T-helper 1 cell treated with Interleukin-12 subunit alpha and Interleukin-12 subunit beta and Interleukin-4 antibody, amounts not matched to agents 30 μg/mL and 1 μg/mL, for 36 hours (primary cell): ENCODE measurements around the gene DYNC1H1.

Experiments
- H3K27ac Mint-ChIP-seq: one replicate; pipeline ENCODE4 v1.8.0; 2021; ENCODE audit warnings: mild to moderate bottlenecking, mixed read lengths
- H3K27me3 Mint-ChIP-seq: one replicate; pipeline ENCODE4 v1.8.0; 2021; ENCODE audit warnings: low read depth, mixed read lengths
- H3K36me3 Mint-ChIP-seq: one replicate; pipeline ENCODE4 v1.8.0; 2021; ENCODE audit warnings: low read depth, mixed read lengths
- H3K4me1 Mint-ChIP-seq: one replicate; pipeline ENCODE4 v1.8.0; 2021; ENCODE audit warnings: low read depth, mixed read lengths
- H3K4me3 Mint-ChIP-seq: one replicate; pipeline ENCODE4 v1.8.0; 2021; ENCODE audit warnings: mild to moderate bottlenecking, moderate library complexity, mixed read lengths
- H3K9me3 Mint-ChIP-seq: one replicate; pipeline ENCODE4 v1.8.0; 2021; ENCODE audit warnings: mixed read lengths

Gene DYNC1H1

GRCh38 chr14:102042699-102043098 lies 78.3 kb downstream of the DYNC1H1 start:
- no peak overlapping the region for H3K4me3 Mint-ChIP-seq
- H3K4me1 Mint-ChIP-seq: no peaks in the 10 kb centered on the region
- no peaks in the 10 kb centered on the region for H3K27me3 Mint-ChIP-seq
- H3K36me3 Mint-ChIP-seq: peaks cover 64% of the 10 kb centered on the region
- H3K27ac Mint-ChIP-seq: no peak overlapping the region
- H3K9me3 Mint-ChIP-seq: no peaks in the 10 kb centered on the region

GRCh38 chr14:102043251-102044025 lies 79.1 kb downstream of the DYNC1H1 start:
- Mint-ChIP-seq H3K4me3 (no peak overlapping the region), H3K36me3 (peaks cover 64% of the 10 kb centered on the region), H3K9me3 (no peaks in the 10 kb centered on the region), H3K27ac (no peak overlapping the region), H3K27me3 (no peaks in the 10 kb centered on the region), H3K4me1 (no peaks in the 10 kb centered on the region)

DNA sequence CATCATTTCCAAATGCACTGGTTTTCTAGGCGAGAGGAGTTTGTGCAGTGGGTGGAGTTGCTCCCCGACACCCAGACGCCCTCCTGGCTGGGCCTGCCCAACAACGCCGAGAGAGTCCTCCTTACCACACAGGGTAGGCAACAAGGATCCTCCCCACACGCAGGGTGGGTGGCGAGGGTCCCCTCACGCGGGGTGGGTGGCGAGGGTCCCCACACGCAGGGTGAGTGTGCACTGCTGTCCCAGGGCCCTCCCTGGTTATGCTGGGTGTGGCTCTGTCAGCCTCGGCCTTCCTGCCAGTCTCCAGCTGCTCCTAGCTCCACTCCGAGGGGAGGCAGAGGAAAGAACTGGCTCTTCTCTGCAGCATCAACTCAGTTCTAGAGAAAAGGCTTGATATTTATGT lies 80.2 kb downstream of the DYNC1H1 start:
- H3K4me3 Mint-ChIP-seq: no peak overlapping the region
- no peaks in the 10 kb centered on the region for H3K4me1 Mint-ChIP-seq
- no peaks in the 10 kb centered on the region for H3K9me3 Mint-ChIP-seq
- no peak overlapping the region for H3K27ac Mint-ChIP-seq
- peaks cover 54% of the 10 kb centered on the region for H3K36me3 Mint-ChIP-seq
- H3K27me3 Mint-ChIP-seq: no peaks in the 10 kb centered on the region

- H3K36me3 Mint-ChIP-seq: peaks cover 46% of the 10 kb centered on the region
- H3K27ac Mint-ChIP-seq: no peak overlapping the region
- no peaks in the 10 kb centered on the region for H3K4me1 Mint-ChIP-seq
- no peaks in the 10 kb centered on the region for H3K9me3 Mint-ChIP-seq
- no peaks in the 10 kb centered on the region for H3K27me3 Mint-ChIP-seq
- no peak overlapping the region for H3K4me3 Mint-ChIP-seq
Observed at GRCh38 chr14:102046337-102047278, 82.2 kb downstream of the DYNC1H1 start.

DNA sequence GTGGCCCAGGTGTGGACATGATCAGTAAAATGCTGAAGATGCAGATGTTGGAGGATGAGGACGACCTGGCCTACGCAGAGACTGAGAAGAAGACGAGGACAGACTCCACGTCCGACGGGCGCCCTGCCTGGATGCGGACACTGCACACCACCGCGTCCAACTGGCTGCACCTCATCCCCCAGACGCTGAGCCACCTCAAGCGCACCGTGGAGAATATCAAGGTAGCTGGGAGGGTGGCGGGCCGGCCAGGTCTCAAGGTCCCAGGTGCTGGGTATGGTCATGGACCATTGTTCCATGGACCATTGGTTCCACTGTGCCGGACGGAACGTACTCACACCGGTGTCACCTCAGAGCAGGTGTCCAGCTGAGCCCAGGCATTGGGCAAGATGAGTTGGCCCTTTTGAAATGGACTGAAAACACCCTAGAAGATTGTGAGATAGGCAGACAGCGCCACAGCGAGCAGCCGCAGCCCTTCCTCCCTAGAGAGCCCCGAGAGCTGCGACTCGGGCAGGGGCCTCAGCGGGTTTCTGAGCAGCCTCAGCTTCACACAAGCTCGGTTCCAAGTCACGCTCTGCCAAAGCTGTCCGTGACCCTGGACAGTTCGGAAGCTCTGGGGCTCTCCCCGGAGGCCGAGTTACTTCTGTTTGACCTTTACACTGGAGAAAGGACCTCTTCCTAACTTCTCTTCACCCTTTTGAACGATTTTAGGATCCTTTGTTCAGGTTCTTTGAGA lies 83.6 kb downstream of the DYNC1H1 start:
- H3K4me1 Mint-ChIP-seq: no peaks in the 10 kb centered on the region
- peaks cover 39% of the 10 kb centered on the region for H3K36me3 Mint-ChIP-seq
- H3K27me3 Mint-ChIP-seq: no peaks in the 10 kb centered on the region
- H3K9me3 Mint-ChIP-seq: no peaks in the 10 kb centered on the region
- H3K27ac Mint-ChIP-seq: no peak overlapping the region
- no peak overlapping the region for H3K4me3 Mint-ChIP-seq

DNA sequence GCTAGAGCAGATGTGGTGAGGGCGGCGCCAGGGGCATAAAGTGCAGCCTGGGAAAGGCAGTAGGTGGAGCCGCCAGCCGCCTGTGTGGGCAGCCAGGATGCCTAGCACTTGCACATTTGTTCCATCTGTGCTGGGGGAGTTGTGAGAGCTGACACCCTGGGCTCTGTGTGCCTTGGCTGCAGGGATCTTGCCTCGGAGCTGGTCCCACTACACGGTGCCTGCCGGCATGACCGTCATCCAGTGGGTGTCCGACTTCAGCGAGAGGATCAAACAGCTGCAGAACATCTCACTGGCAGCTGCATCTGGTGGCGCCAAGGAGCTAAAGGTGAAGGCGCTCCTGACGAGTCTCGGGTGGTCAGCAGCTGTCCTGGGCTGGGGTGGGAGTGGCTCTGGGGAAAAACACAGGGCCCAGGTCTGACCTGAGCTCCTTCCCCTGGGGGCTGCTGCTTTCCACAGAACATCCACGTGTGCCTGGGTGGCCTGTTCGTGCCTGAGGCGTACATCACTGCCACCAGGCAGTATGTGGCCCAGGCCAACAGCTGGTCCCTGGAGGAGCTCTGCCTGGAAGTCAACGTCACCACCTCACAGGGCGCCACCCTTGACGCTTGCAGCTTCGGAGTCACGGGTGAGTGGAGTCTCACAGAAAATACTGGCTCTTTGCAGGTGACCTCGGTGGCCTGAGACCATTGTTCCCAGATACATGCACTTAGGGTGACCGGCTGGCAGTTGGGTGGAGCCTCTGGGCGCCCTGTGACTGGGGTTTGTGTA lies 85.1 kb downstream of the DYNC1H1 start:
- peaks cover 25% of the 10 kb centered on the region for H3K36me3 Mint-ChIP-seq
- no peak overlapping the region for H3K27ac Mint-ChIP-seq
- no peak overlapping the region for H3K4me3 Mint-ChIP-seq
- H3K9me3 Mint-ChIP-seq: no peaks in the 10 kb centered on the region
- no peaks in the 10 kb centered on the region for H3K4me1 Mint-ChIP-seq
- no peaks in the 10 kb centered on the region for H3K27me3 Mint-ChIP-seq

DNA sequence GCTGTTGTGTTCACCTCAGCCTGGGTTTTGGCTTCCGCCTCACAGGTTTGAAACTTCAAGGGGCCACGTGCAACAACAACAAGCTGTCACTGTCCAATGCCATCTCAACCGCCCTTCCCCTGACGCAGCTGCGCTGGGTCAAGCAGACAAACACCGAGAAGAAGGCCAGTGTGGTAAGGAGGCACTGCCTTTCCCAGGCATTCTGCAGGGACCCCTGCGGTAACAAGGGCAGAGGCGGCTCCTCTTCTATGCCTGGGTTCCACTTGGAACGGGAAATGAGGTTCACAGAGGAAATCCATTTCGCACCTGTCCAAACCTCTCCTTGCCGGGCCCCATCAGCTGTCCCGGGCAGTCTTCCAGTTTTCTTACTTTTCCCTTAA lies 85.6 kb downstream of the DYNC1H1 start:
- Mint-ChIP-seq H3K9me3 (no peaks in the 10 kb centered on the region), H3K27ac (no peak overlapping the region), H3K36me3 (peaks cover 23% of the 10 kb centered on the region), H3K4me1 (no peaks in the 10 kb centered on the region), H3K27me3 (no peaks in the 10 kb centered on the region), H3K4me3 (no peak overlapping the region)

DNA sequence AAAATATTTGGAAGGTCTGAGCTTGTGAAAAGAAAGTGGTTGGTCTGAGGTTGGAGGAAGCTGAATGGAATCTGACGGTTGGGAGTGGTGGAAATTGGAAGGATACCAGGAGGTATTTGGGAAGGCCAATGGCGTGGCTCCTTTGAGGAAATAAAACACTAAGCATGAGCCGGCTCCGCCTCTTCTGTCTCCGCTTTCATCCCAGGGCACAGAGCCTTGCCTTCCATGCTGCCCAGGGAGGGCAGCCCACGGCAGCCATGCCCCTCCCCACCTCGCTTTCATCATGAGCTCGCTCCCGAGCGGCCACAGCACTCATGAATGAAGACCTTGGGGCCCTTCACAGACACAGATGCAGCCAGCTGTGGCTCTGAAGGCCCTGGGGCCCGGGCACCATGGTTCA lies 86.3 kb downstream of the DYNC1H1 start:
- Mint-ChIP-seq H3K4me3 (no peak overlapping the region), H3K9me3 (no peaks in the 10 kb centered on the region), H3K27me3 (no peaks in the 10 kb centered on the region), H3K36me3 (peaks cover 26% of the 10 kb centered on the region), H3K4me1 (no peaks in the 10 kb centered on the region), H3K27ac (no peak overlapping the region)

GRCh38 chr14:102052522-102052921 lies 88.1 kb downstream of the DYNC1H1 start:
- H3K4me1 Mint-ChIP-seq: no peaks in the 10 kb centered on the region

DNA sequence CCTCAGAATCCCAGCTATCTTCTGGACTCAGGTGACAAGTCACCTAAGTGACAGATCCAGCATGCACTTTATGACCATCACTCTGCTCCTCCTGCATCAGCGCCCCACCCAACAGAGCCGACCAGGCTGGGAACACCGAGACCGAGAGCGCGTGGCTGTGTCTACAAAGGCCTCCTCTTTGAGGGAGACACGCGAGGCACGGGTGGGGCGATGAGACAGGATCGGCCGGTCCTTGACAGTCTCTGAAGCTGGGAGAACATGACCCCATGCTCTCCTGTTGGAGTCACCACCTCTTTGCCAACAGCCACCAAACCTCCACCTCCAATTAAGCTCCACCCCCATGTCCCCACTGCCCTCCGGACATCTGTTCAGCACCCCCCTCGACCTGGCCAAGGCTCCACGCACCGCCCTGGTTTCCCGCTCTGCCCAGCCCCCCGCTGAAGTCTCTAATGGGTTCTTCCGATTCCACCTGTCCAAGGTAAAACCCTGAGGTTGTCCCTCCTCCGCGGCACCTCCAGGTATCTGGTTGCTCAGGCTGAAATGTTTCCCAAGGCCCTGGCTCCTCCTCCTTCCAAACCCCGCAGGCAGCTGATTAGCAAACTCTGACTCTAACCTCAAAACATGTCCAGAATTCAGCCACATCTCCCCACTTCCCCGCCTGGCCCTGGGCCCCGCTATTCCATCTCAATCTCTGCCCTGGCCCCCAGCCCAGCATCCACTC lies 91.0 kb downstream of the DYNC1H1 start:
- H3K4me1 Mint-ChIP-seq: peaks cover 2% of the 10 kb centered on the region
- no peaks in the 10 kb centered on the region for H3K27me3 Mint-ChIP-seq
- no peaks in the 10 kb centered on the region for H3K9me3 Mint-ChIP-seq
- H3K36me3 Mint-ChIP-seq: peaks cover 18% of the 10 kb centered on the region
- peak overlapping the region; percentile 6 for H3K27ac Mint-ChIP-seq
- H3K4me3 Mint-ChIP-seq: no peak overlapping the region

More at GRCh38 chr14:102052522-102052921, 88.1 kb downstream of the DYNC1H1 start:
- Mint-ChIP-seq H3K4me3 (no peak overlapping the region), H3K9me3 (no peaks in the 10 kb centered on the region), H3K36me3 (peaks cover 28% of the 10 kb centered on the region), H3K27me3 (no peaks in the 10 kb centered on the region), H3K27ac (no peak overlapping the region)

DNA sequence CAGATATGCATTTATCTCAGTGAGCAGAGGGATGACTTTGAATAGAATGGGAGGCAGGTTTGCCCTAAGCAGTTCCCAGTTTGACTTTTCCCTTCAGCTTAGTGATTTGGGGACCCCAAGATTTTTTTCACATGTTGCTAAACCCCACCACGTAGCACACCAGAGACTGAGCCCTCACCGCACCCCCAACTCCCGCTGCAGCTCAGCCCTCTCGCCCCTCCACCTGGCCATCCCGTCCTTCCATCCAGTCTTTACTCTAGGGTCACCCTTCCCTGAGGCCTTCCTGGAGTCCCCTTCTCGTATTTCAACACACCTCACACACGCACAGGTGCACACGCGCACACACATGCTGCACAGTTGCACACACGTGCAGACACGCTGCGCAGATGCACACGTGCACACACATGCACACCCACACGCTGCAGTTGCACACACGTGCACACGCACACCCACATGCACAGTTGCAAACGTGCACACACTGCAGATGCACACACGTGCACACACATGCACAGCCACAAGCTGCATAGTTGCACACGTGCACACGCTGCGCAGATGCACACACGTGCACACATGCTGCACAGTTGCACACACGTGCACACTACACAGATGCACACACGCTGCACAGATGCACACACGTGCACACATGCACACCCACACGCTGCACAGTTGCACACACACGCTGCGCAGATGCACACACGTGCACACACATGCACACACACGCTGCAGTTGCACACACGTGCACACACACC lies 92.5 kb downstream of the DYNC1H1 start:
- Mint-ChIP-seq H3K9me3 (no peaks in the 10 kb centered on the region), H3K27ac (no peak overlapping the region), H3K4me1 (peaks cover 2% of the 10 kb centered on the region), H3K27me3 (no peaks in the 10 kb centered on the region), H3K4me3 (no peak overlapping the region), H3K36me3 (peaks cover 16% of the 10 kb centered on the region)

DNA sequence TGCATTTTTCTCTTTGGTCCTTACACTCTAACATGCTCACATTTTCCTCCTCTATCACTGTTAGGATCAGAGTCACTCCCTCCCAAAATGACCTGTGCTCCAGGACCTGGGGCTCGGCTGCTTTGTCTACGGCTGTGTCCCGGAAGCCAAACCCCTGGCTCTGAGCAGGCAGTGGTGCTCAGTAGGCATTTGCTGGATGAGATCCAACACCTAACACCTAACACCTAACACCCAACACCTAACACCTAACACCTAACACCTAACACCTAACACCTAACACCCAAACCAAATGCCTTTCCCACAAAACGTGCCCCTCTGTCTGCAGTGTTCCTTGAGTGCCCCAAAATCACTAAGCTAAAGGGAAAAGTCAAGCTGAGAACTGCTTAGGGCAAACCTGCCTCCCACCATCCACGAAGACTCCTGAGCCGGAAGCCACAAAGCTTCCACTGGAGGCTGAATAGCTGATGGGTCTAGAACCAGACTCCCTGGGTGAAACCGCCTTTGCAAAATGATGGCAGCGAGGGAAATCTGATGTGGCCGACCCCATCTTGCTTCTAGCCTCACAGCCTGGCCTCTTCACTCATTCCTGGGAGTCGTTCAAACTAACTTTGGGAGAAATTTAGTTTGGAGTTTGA lies 93.2 kb downstream of the DYNC1H1 start:
- no peaks in the 10 kb centered on the region for H3K9me3 Mint-ChIP-seq
- peak overlapping the region; percentile 51 for H3K27ac Mint-ChIP-seq
- peaks cover 2% of the 10 kb centered on the region for H3K4me1 Mint-ChIP-seq
- H3K27me3 Mint-ChIP-seq: no peaks in the 10 kb centered on the region
- peaks cover 15% of the 10 kb centered on the region for H3K36me3 Mint-ChIP-seq
- no peak overlapping the region for H3K4me3 Mint-ChIP-seq
